WTC11 (cell line): ENCODE data around the gene RIPOR1.

Source experiments
- ARID4B ChIP-seq: sonication (generic); formaldehyde crosslinking; IDR thresholded peaks from 2 replicates; pipeline ENCODE4 v1.8.0; 2023; ENCODE audit warnings: missing genetic modification reagents, mild to moderate bottlenecking, borderline replicate concordance
- CTCF ChIP-seq: fragments of 200-600 bp; IDR thresholded peaks from 2 replicates; pipeline ENCODE4 v1.8.0; 2022; ENCODE audit warnings: antibody characterized with exemption
- E2F4 ChIP-seq: sonication (generic); formaldehyde crosslinking; IDR thresholded peaks from 2 replicates; pipeline ENCODE4 v1.8.1; 2022; ENCODE audit warnings: low read depth, mild to moderate bottlenecking, moderate library complexity, missing genetic modification reagents, borderline replicate concordance
- NFE2L1 ChIP-seq: sonication (generic); formaldehyde crosslinking; IDR thresholded peaks from 2 replicates; pipeline ENCODE4 v1.8.1; 2023; ENCODE audit warnings: missing genetic modification reagents
- NFYB ChIP-seq: sonication (generic); formaldehyde crosslinking; conservative IDR thresholded peaks from 2 replicates; pipeline ENCODE4 v1.8.0; 2022; ENCODE audit warnings: low read depth, missing genetic modification reagents
- NR2C2 ChIP-seq: sonication (generic); formaldehyde crosslinking; IDR thresholded peaks from 2 replicates; pipeline ENCODE4 v1.8.0; 2022; ENCODE audit warnings: mild to moderate bottlenecking, missing genetic modification reagents
- NR3C1 ChIP-seq: sonication (generic); formaldehyde crosslinking; conservative IDR thresholded peaks from 2 replicates; pipeline ENCODE4 v1.8.1; 2023; ENCODE audit warnings: low read depth, mild to moderate bottlenecking, missing genetic modification reagents
- STAT6 ChIP-seq: sonication (generic); formaldehyde crosslinking; conservative IDR thresholded peaks from 2 replicates; pipeline ENCODE4 v1.8.1; 2023; ENCODE audit warnings: mild to moderate bottlenecking, low read depth, missing genetic modification reagents, moderate library complexity
- USF2 ChIP-seq: sonication (generic); formaldehyde crosslinking; IDR thresholded peaks from 2 replicates; pipeline ENCODE4 v1.8.1; 2023; ENCODE audit warnings: mild to moderate bottlenecking, missing genetic modification reagents, moderate library complexity

- TF ChIP-seq CTCF = no peak
- no peak for TF ChIP-seq NFE2L1 (CRISPR knock-in tag)
- TF ChIP-seq NFYB (CRISPR knock-in tag) = no peak
- TF ChIP-seq NR3C1 (CRISPR knock-in tag) = no peak
- TF ChIP-seq USF2 = no peak
- no peak for TF ChIP-seq NR2C2
- TF ChIP-seq STAT6 (CRISPR knock-in tag) = no peak
- no peak for TF ChIP-seq E2F4 (CRISPR knock-in tag)
- TF ChIP-seq ARID4B (CRISPR knock-in tag) = no peak
Measured at GRCh38 chr16:67499106-67499505, 29.5 kb upstream of the RIPOR1 start.
